Measurements from ENCODE around the gene CDNF. TPM values are rescaled to one million over a fixed set of nuclear protein-coding genes. Genes with fewer than 3 reads are reported as not detected.

The CDNF gene
- total RNA-seq, 1 experiment from 2014 or later = 1.2 TPM

DNA sequence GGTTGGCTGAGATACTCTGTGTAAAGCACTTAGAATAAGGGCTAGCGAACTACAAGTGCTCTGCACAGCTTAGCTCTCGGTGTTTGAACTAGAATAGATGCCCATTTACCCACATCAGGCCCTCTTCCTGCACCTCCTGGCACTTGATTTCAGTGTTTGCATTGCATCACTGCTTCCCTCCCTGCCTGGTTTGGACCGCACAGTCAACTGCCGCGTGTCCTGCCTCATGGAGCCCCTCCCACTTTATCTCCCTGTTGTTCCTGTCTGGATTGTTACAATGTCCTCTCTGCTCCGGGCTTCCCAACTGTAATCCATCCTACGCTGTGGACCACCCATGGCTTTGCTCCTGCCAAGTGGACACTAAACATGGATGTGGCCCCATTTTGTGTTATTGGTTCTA lies 65.4 kb downstream of the CDNF start:
- Histone ChIP-seq H3K79me2 (ENCODE audit: low read length) (no peaks in the 10 kb centered on the region), H3K27me3 (ENCODE audit: low read length) (no peaks in the 10 kb centered on the region), H3K4me1 (ENCODE audit: insufficient read depth, low read length) (no peaks in the 10 kb centered on the region), H3K4me3 (ENCODE audit: low read length) (no peak overlapping the region), H3K9me3 (ENCODE audit: low read length) (no peaks in the 10 kb centered on the region), H3K9me2 (replicated peaks; ENCODE audit: low read length) (no peaks in the 10 kb centered on the region), H3F3A (ENCODE audit: low read length, unreplicated experiment) (no peaks in the 10 kb centered on the region), H3K4me2 (ENCODE audit: low read length) (no peak overlapping the region), H4K20me1 (ENCODE audit: low read length) (no peaks in the 10 kb centered on the region), H3K27ac (ENCODE audit: low read length) (no peak overlapping the region), H3K36me3 (ENCODE audit: low read depth, low read length) (no peaks in the 10 kb centered on the region), H2AFZ (ENCODE audit: low read length) (no peak overlapping the region), H3K9ac (ENCODE audit: low read length) (no peak overlapping the region)
- no peak for DNase-seq
- CTCF ChIA-PET = no interaction called here
- intact Hi-C loops (cut with micrococcal nuclease) = no loop called here
- TF ChIP-seq EZH2phosphoT487 (IDR thresholded peaks at IDR 0.05; ENCODE audit: borderline replicate concordance, low read length) (no peak), EZH2 (IDR thresholded peaks at IDR 0.05; ENCODE audit: low read length, unreplicated experiment) (no peak)
- TF ChIP-seq, protein P1, sequence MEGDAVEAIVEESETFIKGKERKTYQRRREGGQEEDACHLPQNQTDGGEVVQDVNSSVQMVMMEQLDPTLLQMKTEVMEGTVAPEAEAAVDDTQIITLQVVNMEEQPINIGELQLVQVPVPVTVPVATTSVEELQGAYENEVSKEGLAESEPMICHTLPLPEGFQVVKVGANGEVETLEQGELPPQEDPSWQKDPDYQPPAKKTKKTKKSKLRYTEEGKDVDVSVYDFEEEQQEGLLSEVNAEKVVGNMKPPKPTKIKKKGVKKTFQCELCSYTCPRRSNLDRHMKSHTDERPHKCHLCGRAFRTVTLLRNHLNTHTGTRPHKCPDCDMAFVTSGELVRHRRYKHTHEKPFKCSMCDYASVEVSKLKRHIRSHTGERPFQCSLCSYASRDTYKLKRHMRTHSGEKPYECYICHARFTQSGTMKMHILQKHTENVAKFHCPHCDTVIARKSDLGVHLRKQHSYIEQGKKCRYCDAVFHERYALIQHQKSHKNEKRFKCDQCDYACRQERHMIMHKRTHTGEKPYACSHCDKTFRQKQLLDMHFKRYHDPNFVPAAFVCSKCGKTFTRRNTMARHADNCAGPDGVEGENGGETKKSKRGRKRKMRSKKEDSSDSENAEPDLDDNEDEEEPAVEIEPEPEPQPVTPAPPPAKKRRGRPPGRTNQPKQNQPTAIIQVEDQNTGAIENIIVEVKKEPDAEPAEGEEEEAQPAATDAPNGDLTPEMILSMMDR (conservative IDR thresholded peaks at IDR 0.05; ENCODE audit: low read depth, low read length) = no peak
- POLR2A ChIA-PET (ENCODE audit: unreplicated experiment) = no interaction called here
- BruUV-seq (replicated peaks) = no TSS peak
- ATAC-seq = no peak

DNA sequence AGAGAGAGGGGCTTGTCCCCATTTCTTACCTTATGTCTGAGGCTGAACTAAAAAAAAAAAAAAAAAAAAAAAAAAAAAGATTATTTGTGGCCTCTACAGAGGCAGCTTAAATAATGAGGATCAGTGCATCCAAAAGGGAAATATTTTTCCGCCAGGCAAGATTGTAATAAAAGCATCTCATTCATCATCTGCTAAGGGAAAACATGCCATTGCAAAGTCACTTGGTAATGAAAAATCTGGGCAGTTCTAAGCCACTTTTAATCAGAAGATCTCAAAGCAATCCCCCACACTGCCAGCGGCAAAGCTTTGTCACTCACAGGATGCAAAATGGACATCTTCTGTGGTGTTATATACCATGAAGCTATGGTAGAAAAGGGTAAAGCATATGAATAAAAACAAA lies 66.9 kb downstream of the CDNF start:
- Histone ChIP-seq H4K20me1 (ENCODE audit: low read length) (no peaks in the 10 kb centered on the region), H2AFZ (ENCODE audit: low read length) (no peak overlapping the region), H3K9me3 (ENCODE audit: low read length) (no peaks in the 10 kb centered on the region), H3K4me1 (ENCODE audit: insufficient read depth, low read length) (no peaks in the 10 kb centered on the region), H3K27ac (ENCODE audit: low read length) (no peak overlapping the region), H3K27me3 (ENCODE audit: low read length) (no peaks in the 10 kb centered on the region), H3K9me2 (replicated peaks; ENCODE audit: low read length) (no peaks in the 10 kb centered on the region), H3K4me3 (ENCODE audit: low read length) (no peak overlapping the region), H3K4me2 (ENCODE audit: low read length) (no peak overlapping the region), H3K9ac (ENCODE audit: low read length) (no peak overlapping the region), H3K79me2 (ENCODE audit: low read length) (no peaks in the 10 kb centered on the region), H3K36me3 (ENCODE audit: low read depth, low read length) (no peaks in the 10 kb centered on the region), H3F3A (ENCODE audit: low read length, unreplicated experiment) (no peaks in the 10 kb centered on the region)
- no TSS peak for BruUV-seq (replicated peaks)
- DNase-seq = no peak
- TF ChIP-seq EZH2 (IDR thresholded peaks at IDR 0.05; ENCODE audit: low read length, unreplicated experiment) = no peak
- TF ChIP-seq, protein P1 (conservative IDR thresholded peaks at IDR 0.05; ENCODE audit: low read depth, low read length) = no peak
- TF ChIP-seq EZH2phosphoT487 (IDR thresholded peaks at IDR 0.05; ENCODE audit: borderline replicate concordance, low read length) = no peak
- ChIA-PET POLR2A (ENCODE audit: unreplicated experiment) (no interaction called here), CTCF (no interaction called here)
- intact Hi-C loops (cut with micrococcal nuclease) = no loop called here
- no peak for ATAC-seq

Other genes starting within 250 kb of the CDNF start
- gene FAM107B, start 63.1 kb downstream of the CDNF start, total RNA-seq (2014; rRNA removed) = 33.5 and 36.6 TPM in 2 replicates
- gene HSPA14, start 269 bp upstream of the CDNF start, total RNA-seq (2014; rRNA removed) = 17.5 and 18.1 TPM in 2 replicates
- 8.2 and 10.7 TPM in 2 replicates for gene MSANTD7, start 269 bp upstream of the CDNF start, total RNA-seq (2014; rRNA removed)
- 6.4 and 6.9 TPM in 2 replicates for gene SUV39H2, start 40.8 kb upstream of the CDNF start, total RNA-seq (2014; rRNA removed)
- gene DCLRE1C, start 116.1 kb upstream of the CDNF start, total RNA-seq (2014; rRNA removed) = 3.7 and 9.8 TPM in 2 replicates
- 1.6 TPM in 1 of 2 replicates, not detected in the other for gene MEIG1, start 121.4 kb upstream of the CDNF start, total RNA-seq (2014; rRNA removed)
- gene OLAH, start 205.9 kb upstream of the CDNF start, total RNA-seq (2014; rRNA removed) = not detected in 2 replicates

Measured in PC-3 (cell line).